BJ (cell line): ENCODE results near the gene HES5. TPM values are rescaled to one million over a fixed set of nuclear protein-coding genes. Genes with fewer than 3 reads are reported as not detected.

Source experiments
- CTCF ChIA-PET: fragments of 350-600 bp; formaldehyde crosslinking; extraction: SDS; loops from one replicate; lab custom pipeline; 2021; ENCODE audit warnings: antibody characterized with exemption, inconsistent platforms; lab: Yijun Ruan, JAX
- POLR2A ChIA-PET: fragments of 300-600 bp; sonication (Branson Sonifier 250); formaldehyde crosslinking; extraction: SDS; loops from one replicate; lab custom pipeline; 2021; ENCODE audit warnings: antibody characterized with exemption; lab: Charles Lee
- DNase-seq: peaks from one replicate; pipeline ENCODE4 v3.0.0-alpha.2; 2011; ENCODE audit warnings: low read depth
- H3K27me3 ChIP-seq: 2 replicates; pipeline ENCODE4 v1.6.0; 2011; ENCODE audit warnings: low read length; ENCODE audit not compliant: control insufficient read depth, insufficient read depth
- H3K36me3 ChIP-seq: 2 replicates; pipeline ENCODE4 v1.5.1; 2011; ENCODE audit warnings: low read length; ENCODE audit not compliant: control insufficient read depth, insufficient read depth
- H3K4me3 ChIP-seq: 2 replicates; pipeline ENCODE4 v1.5.1; 2011; ENCODE audit warnings: low read depth, mild to moderate bottlenecking, control low read depth, low read length
- CTCF ChIP-seq: IDR thresholded peaks from 2 replicates; pipeline ENCODE4 v1.5.1; 2011; ENCODE audit warnings: low read depth, mild to moderate bottlenecking, control low read depth, inconsistent platforms, low read length, moderate library complexity; ENCODE audit not compliant: insufficient read depth
- polyA plus RNA-seq: library from polyadenylated mRNA; depleted of rRNA; stranded (reverse); fragments of >200 nt; gene quantifications from 2 replicates; pipeline ENCODE4 v1.2.3, GENCODE V29; 2011

HES5 gene
- polyA plus RNA-seq, 1 experiment = not detected

DNA sequence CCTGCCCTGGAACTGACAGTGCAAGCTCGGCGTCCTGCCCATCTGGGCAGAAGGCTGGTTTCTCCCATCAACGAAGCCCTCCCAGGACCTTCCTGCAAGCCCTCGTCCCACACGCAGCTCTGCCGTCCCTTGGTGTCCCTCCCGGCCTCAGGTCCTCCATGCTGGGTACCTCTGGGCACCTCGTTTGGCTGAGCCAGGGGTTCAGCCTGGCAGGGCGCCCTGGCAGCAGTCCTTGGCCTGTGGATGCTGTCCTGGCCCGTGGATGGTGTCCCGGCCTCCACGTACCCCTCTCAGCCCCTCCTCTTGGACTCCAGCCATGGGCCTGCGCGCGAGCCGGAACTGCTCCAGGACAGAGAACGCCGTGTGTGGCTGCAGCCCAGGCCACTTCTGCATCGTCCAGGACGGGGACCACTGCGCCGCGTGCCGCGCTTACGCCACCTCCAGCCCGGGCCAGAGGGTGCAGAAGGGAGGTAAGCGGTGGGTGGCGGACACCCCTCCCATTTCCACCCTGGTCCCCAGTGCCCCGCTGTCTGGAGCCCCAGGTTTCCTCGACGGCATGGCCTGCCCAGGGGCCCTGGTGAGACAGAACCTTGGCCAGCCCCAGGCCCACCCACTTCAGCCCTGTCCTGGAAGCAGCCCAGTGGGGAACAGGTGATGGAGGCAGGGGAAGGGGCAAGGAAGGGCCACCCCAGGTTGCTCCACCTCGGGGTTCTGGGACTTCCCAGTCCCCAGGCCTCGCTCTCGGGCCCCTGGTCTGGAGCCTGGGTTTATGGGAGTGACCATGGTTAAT is 29.6 kb upstream of the HES5 start:
- ChIA-PET POLR2A (no interaction called here), CTCF (interaction anchor here (1.8 to 2.0 kb wide), 3 partner anchors 11 to 17 kb away, joined by 4 to 9 read pairs (median 7); no protein-coding TSS in a partner anchor)
- TF ChIP-seq CTCF = no peak
- Histone ChIP-seq H3K27me3 (no peaks in the 10 kb centered on the region), H3K36me3 (no peaks in the 10 kb centered on the region; the same call in 1 of the 2 replicates), H3K4me3 (no peak overlapping the region)
- DNase-seq = no peak

GRCh38 chr1:2558861-2559260 is 28.8 kb upstream of the HES5 start:
- CTCF ChIA-PET = interaction anchor here (1.2 to 3.2 kb wide), 2 partner anchors 12 to 177 kb away, joined by 3 to 28 read pairs; no protein-coding TSS in a partner anchor
- POLR2A ChIA-PET = no interaction called here
- Histone ChIP-seq H3K27me3 (no peaks in the 10 kb centered on the region), H3K36me3 (no peaks in the 10 kb centered on the region; the same call in 1 of the 2 replicates), H3K4me3 (no peak overlapping the region)
- DNase-seq = no peak
- TF ChIP-seq CTCF = no peak

DNA sequence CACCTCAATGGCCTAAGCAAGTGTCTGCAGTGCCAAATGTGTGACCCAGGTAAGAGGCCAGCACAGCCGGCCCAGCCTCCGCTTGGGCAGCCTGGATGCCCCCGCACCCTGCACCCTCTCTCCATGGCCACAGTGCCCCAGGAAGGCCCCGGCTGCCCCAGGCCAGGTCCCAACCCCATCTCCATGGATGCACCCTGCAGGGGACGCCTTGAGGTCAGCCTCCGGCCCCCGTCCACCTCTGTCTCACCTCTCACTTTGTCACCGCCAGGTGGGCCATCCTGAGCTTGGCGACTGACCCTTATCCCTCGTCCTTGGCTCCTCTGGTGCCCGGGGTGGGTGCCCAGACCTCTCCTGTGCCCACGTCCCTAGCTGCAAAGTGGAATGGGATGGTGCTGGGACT is 28.4 kb upstream of the HES5 start:
- no peak for DNase-seq
- Histone ChIP-seq H3K4me3 (no peak overlapping the region), H3K36me3 (no peaks in the 10 kb centered on the region; the same call in 1 of the 2 replicates), H3K27me3 (no peaks in the 10 kb centered on the region)
- TF ChIP-seq CTCF = no peak
- POLR2A ChIA-PET = no interaction called here
- CTCF ChIA-PET = interaction anchor here (1.2 to 3.2 kb wide), 2 partner anchors 11 to 177 kb away, joined by 3 to 28 read pairs; no protein-coding TSS in a partner anchor

- no peak overlapping the region for H3K4me3 ChIP-seq
- DNase-seq = no peak
- no peak for TF ChIP-seq CTCF
- CTCF ChIA-PET = interaction anchor here (1.2 to 3.2 kb wide), 4 partner anchors 11 to 363 kb away, joined by 3 to 28 read pairs (median 5); partner anchors contain the start of gene FAAP20
- POLR2A ChIA-PET = no interaction called here
- no peaks in the 10 kb centered on the region; the same call in 1 of the 2 replicates for H3K36me3 ChIP-seq
- H3K27me3 ChIP-seq = no peaks in the 10 kb centered on the region
Observed at GRCh38 chr1:2557482-2558400, 27.7 kb upstream of the HES5 start.
